Right atrium auricular region (tissue), 2 donors: ENCODE results near the gene TRIM2. TPM values are rescaled to one million over a fixed set of nuclear protein-coding genes. Genes with fewer than 3 reads are reported as not detected.

Experiments used
- DNase-seq: peaks from one replicate; pipeline ENCODE4 v3.0.0-alpha.2; 2019; ENCODE audit warnings: low spot score
- H3K27ac ChIP-seq, 2 donors: fragments of 200-600 bp; sonication (generic); 1 replicate in 1 of 2; 2 replicates in 1 of 2; pipeline ENCODE4 v1.5.1; 2016 to 2019
- H3K27me3 ChIP-seq, 2 donors: fragments of 200-600 bp; sonication (generic); one replicate each; pipeline versions ENCODE4 v1.5.1 to v1.6.0; 2017 to 2019
- H3K36me3 ChIP-seq: fragments of 200-600 bp; sonication (generic); one replicate; pipeline ENCODE4 v1.5.1; 2016
- H3K4me1 ChIP-seq, 2 donors: fragments of 200-600 bp; sonication (generic); one replicate each; pipeline versions ENCODE4 v1.5.1 to v1.6.0; 2017 to 2019
- H3K4me3 ChIP-seq, 2 donors: fragments of 200-600 bp; sonication (generic); 1 replicate in 1 of 2; 2 replicates in 1 of 2; pipeline ENCODE4 v1.5.1; 2017 to 2019; ENCODE audit warnings: mild to moderate bottlenecking in 1 of 2, moderate library complexity in 1 of 2
- H3K9me3 ChIP-seq, 2 donors: fragments of 200-600 bp; sonication (generic); one replicate each; pipeline ENCODE4 v1.5.1; 2019
- total RNA-seq, 2 donors: library from RNA; depleted of rRNA; stranded (reverse); fragments of >200 nt; gene quantifications; one replicate each; pipeline ENCODE4 v1.1.0, GENCODE V29; 2016
- TF ChIP-seq, protein P1 (sequence below), 2 donors: fragments of 200-600 bp; sonication (generic); IDR thresholded peaks; one replicate each; pipeline ENCODE4 v1.5.1; 2019; ENCODE audit warnings: antibody characterized with exemption in 2 of 2

TRIM2 gene
- total RNA-seq, 2 donors from 2014 or later = 17.7 to 29.9 TPM

DNA sequence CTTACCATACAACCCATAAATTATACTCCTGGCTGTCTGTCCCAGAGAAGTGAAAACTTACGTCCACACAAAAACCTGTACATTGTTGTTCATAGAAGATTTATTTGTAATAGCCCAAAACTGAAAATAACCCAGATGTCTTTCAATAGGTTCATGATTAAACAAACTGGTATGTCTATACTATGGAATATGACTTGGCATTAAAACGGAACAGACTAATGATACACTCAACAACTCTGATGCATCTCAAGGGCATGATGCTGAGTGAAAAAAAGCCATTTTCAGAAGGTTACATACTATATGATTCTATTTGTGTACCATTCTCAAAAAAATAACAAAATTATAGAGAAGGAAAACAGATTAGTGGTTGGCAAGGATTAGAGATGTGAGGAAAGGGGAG is 128.7 kb downstream of the TRIM2 start:
- H3K27me3 ChIP-seq = no peaks in the 10 kb centered on the region
- H3K4me3 ChIP-seq = no peak overlapping the region
- H3K36me3 ChIP-seq = peaks cover 14% of the 10 kb centered on the region
- no peaks in the 10 kb centered on the region for H3K9me3 ChIP-seq
- no peak overlapping the region for H3K27ac ChIP-seq
- DNase-seq = no peak
- no peaks in the 10 kb centered on the region for H3K4me1 ChIP-seq
- TF ChIP-seq, protein P1, sequence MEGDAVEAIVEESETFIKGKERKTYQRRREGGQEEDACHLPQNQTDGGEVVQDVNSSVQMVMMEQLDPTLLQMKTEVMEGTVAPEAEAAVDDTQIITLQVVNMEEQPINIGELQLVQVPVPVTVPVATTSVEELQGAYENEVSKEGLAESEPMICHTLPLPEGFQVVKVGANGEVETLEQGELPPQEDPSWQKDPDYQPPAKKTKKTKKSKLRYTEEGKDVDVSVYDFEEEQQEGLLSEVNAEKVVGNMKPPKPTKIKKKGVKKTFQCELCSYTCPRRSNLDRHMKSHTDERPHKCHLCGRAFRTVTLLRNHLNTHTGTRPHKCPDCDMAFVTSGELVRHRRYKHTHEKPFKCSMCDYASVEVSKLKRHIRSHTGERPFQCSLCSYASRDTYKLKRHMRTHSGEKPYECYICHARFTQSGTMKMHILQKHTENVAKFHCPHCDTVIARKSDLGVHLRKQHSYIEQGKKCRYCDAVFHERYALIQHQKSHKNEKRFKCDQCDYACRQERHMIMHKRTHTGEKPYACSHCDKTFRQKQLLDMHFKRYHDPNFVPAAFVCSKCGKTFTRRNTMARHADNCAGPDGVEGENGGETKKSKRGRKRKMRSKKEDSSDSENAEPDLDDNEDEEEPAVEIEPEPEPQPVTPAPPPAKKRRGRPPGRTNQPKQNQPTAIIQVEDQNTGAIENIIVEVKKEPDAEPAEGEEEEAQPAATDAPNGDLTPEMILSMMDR (IDR thresholded peaks at IDR 0.05) = no peak

DNA sequence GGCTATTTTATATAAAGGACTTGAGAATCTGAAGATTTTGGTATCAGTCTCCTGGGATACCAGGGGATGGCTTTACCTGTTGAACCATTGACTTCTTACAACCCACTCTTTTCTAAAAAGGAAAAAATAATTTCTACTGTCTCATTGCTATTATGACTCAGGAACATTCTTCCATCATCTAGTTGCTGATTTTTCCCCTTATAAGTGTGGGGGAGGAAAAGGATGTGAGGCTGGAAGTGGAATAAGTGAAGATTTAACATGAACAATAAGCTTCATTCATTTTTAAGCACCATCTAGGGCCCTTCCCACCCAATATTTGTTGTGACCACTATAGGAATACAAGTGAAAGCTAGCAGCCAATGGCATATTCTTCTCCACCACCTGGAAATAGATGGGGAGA is 129.6 kb downstream of the TRIM2 start:
- H3K4me3 ChIP-seq = no peak overlapping the region

DNA sequence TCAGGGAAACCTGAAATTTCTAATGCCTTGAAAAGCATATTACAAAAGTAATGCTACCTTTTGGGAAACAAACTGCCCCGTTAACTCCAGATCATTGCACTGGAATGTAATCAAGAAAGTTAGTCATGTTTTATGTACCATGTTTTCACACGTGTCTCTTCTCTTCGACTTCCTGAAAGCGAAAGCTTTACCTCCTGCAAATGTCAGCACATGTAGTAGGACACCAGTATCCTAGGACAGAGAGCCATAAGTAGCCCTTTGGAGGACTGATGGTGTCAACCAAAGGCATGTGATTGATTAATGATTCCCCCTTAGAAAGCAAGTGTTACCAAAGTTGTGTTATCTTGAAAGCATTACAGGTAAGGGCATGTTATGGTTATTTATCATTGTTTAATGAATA is 131.4 kb downstream of the TRIM2 start:
- no peak overlapping the region for H3K4me3 ChIP-seq
- H3K4me1 ChIP-seq = no peaks in the 10 kb centered on the region
- H3K27me3 ChIP-seq = no peaks in the 10 kb centered on the region
- TF ChIP-seq, protein P1 (IDR thresholded peaks at IDR 0.05) = no peak
- no peak overlapping the region for H3K27ac ChIP-seq
- no peaks in the 10 kb centered on the region for H3K9me3 ChIP-seq
- H3K36me3 ChIP-seq = peaks cover 12% of the 10 kb centered on the region
- DNase-seq = no peak

More for the DNA sequence above, 129.6 kb downstream of the TRIM2 start:
- Histone ChIP-seq H3K4me1 (no peaks in the 10 kb centered on the region), H3K9me3 (no peaks in the 10 kb centered on the region), H3K36me3 (peaks cover 14% of the 10 kb centered on the region), H3K27ac (no peak overlapping the region), H3K27me3 (no peaks in the 10 kb centered on the region)
- no peak for DNase-seq
- TF ChIP-seq, protein P1 (IDR thresholded peaks at IDR 0.05) = no peak

DNA sequence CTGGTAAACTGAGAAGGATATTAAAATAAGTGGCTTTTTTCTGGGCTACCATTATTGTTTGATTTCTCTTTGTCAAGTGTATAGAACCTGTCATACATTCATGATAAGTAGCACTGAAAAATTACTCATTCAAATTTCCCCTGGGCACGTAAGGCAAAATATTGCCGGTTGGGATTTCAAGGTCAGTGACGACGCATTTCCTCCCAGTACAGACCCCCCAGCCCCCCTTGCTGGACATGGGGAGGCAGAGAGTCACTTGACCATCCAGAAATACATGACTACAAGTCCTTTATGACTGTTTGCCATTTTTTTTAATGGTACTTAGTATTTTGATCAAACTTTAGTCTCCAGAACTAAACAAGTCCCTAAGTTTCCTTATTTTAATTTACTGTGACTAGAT is 133.4 kb downstream of the TRIM2 start:
- Histone ChIP-seq H3K27me3 (no peaks in the 10 kb centered on the region), H3K36me3 (peaks cover 6% of the 10 kb centered on the region), H3K4me3 (no peak overlapping the region), H3K9me3 (no peaks in the 10 kb centered on the region), H3K27ac (no peak overlapping the region), H3K4me1 (peaks cover 0 to 6% of the 10 kb centered on the region in 2 donors)
- no peak for DNase-seq
- TF ChIP-seq, protein P1 (IDR thresholded peaks at IDR 0.05) = no peak

DNA sequence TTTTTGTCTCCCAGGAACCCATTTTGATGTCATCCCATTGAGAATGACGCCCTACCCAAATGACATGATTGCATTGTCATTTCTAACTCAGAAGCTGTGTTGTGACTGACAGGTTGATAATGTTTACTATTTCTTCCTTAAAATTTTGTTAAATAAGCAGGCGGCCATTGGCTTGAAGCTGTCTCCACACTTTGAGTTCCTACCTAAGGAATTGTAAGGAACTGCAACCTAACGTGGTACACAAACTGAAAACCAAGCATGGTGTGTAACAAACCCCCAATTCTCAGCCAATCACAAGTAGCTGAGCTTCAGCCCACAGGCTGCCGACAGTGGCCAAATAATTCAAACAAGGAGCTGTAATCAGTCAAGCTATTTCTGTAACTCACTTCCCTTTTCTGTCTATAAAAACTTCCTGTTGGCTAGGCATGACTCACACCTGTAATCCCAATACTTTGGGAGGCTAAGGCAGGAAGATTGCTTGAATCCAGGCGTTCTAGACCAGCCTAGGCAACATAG is 137.4 kb downstream of the TRIM2 start:
- TF ChIP-seq, protein P1 (IDR thresholded peaks at IDR 0.05) = no peak
- H3K27me3 ChIP-seq = no peaks in the 10 kb centered on the region
- peaks cover 0 to 16% of the 10 kb centered on the region in 2 donors for H3K4me1 ChIP-seq
- no peak overlapping the region for H3K4me3 ChIP-seq
- no peaks in the 10 kb centered on the region for H3K36me3 ChIP-seq
- H3K27ac ChIP-seq = no peak overlapping the region
- no peaks in the 10 kb centered on the region for H3K9me3 ChIP-seq
- no peak for DNase-seq
